ENCODE data around the gene TRIB2. TPM values are rescaled to one million over a fixed set of nuclear protein-coding genes. Genes with fewer than 3 reads are reported as not detected.

TRIB2 gene
- total and polyA plus RNA-seq, 2 of the 13 experiments (the other 11 are each of a cell fraction or from before 2014, with no cell fraction given), result 1.1 to 2.3 TPM

DNA sequence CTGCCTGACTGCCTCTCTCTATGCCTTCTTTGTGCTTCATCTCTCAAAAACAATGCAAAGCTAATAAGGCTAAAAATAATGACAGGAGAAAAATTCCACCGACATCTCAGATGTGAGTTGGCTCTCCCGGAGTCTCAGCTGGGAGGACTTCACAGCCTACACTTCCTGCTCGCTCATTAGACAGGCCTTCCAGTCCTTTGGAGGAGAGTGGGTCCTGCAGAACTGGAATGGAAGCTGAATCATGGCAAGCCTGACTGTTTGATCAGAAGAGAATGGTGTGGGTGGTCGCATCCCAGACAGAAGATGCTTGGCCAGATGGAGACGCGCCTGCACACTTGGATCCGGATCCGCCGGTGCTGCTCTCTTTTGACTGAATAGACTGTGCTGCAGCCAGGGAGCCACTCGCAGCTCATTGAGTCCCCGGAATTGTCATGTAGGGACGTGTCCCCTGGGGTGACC is 49.7 kb downstream of the TRIB2 start (continued):
- TF ChIP-seq ZNF841 (CRISPR knock-in tag; IDR thresholded peaks at IDR 0.05; ENCODE audit: borderline replicate concordance) (no peak), NAIF1 (CRISPR knock-in tag; IDR thresholded peaks at IDR 0.05; ENCODE audit: borderline replicate concordance) (no peak), ZNF552 (CRISPR knock-in tag; IDR thresholded peaks at IDR 0.05; ENCODE audit: borderline replicate concordance) (no peak)

DNA sequence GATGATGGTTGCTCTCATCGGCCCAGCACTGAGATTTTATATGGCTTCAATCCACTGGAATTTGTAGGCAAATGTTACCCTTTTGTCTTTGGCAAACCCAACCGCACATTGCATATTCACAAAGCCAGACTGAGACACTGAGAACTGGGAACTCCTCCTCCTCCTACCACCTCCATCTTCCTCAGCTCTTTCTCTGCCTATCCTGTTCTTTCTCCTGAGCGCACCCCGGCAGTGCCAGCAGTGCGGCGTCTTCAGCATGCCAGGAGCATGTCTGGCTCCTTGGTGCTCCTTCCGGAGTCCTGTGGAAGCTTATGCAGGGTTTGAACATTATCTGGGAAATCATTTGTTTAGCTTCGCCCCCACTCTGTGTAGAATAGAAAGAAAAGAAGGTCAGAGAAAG is 50.8 kb downstream of the TRIB2 start:
- peaks cover 7% of the 10 kb centered on the region; the same call in 1 of the 2 replicates for H3K9me3 ChIP-seq (ENCODE audit: low read length)
- no peaks in the 10 kb centered on the region for H3K36me3 ChIP-seq (replicated peaks in 1 of 2; ENCODE audit: control insufficient read depth in 1 of 2, insufficient read depth in 2 of 2, low read length in 2 of 2)
- no peaks in the 10 kb centered on the region for H4K20me1 ChIP-seq (ENCODE audit: insufficient read depth, low read length)
- H3K27ac ChIP-seq (ENCODE audit: extremely low read length, insufficient read depth, low read length), result no peak overlapping the region
- WGBS (ENCODE audit: low lambda C conversion rate), result 77% methylated on average over 8 of the region's 8 CpGs
- H3K4me2 ChIP-seq (ENCODE audit: low read depth, low read length), result no peak overlapping the region
- ChIA-PET POLR2A (no interaction called here), CTCF (ENCODE audit: low intra/inter-chr PET ratio, low total read pairs) (no interaction called here)
- no peak overlapping the region for H3K4me3 ChIP-seq (replicated peaks in 1 of 3; ENCODE audit: insufficient read depth in 1 of 3, low read depth in 2 of 3, low read length in 3 of 3)
- H3K27me3 ChIP-seq (ENCODE audit: control insufficient read depth in 1 of 2, insufficient read depth in 2 of 2, low read length in 2 of 2), result no peaks in the 10 kb centered on the region
- FAIRE-seq (no peak), ATAC-seq (no peak), DNase-seq (ENCODE audit: low spot score) (no peak)
- in situ Hi-C loops (cut with HindIII; ENCODE audit: extremely low pct_ligation_motif_present, low pct_unique_long_range_greater_than_20kb), result no loop called here
- intact Hi-C loops (cut with micrococcal nuclease; ENCODE audit: unreplicated experiment), result no loop called here
- no peak overlapping the region for H2AFZ ChIP-seq (ENCODE audit: low read length)
- BruUV-seq (replicated peaks), result no TSS peak
- no peaks in the 10 kb centered on the region for H3K79me2 ChIP-seq (ENCODE audit: insufficient read depth, low read length)
- no peak overlapping the region for H3K9ac ChIP-seq (ENCODE audit: insufficient read depth, low read depth, low read length)
- H3K4me1 ChIP-seq (ENCODE audit: insufficient read depth, low read length), result no peaks in the 10 kb centered on the region
- TF ChIP-seq ZBTB20 (CRISPR knock-in tag; IDR thresholded peaks at IDR 0.05; ENCODE audit: borderline replicate concordance, low read depth) (no peak), CHD2 (IDR thresholded peaks at IDR 0.05; ENCODE audit: low read depth, low read length) (no peak), ZNF644 (CRISPR knock-in tag; IDR thresholded peaks at IDR 0.05; ENCODE audit: low read depth) (no peak), ZZZ3 (CRISPR knock-in tag; IDR thresholded peaks at IDR 0.05; ENCODE audit: borderline replicate concordance) (no peak), ZNF891 (CRISPR knock-in tag; IDR thresholded peaks at IDR 0.05) (no peak), TAF15 (IDR thresholded peaks at IDR 0.05; ENCODE audit: low read depth, low read length, poor library complexity, severe bottlenecking) (no peak), CAMTA2 (CRISPR knock-in tag; IDR thresholded peaks at IDR 0.05; ENCODE audit: borderline replicate concordance) (no peak), CENPT (CRISPR knock-in tag; IDR thresholded peaks at IDR 0.05; ENCODE audit: low read depth) (no peak), CCAR2 (optimal IDR thresholded peaks at IDR 0.05; ENCODE audit: low read depth, low read length) (no peak), RNF2 (conservative IDR thresholded peaks at IDR 0.05; ENCODE audit: low read depth) (no peak), KLF16 (CRISPR knock-in tag; IDR thresholded peaks at IDR 0.05) (no peak)
- TF ChIP-seq, protein P1, sequence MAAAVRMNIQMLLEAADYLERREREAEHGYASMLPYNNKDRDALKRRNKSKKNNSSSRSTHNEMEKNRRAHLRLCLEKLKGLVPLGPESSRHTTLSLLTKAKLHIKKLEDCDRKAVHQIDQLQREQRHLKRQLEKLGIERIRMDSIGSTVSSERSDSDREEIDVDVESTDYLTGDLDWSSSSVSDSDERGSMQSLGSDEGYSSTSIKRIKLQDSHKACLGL (CRISPR knock-in tag; IDR thresholded peaks at IDR 0.05), result no peak
- TF ChIP-seq, protein P2, sequence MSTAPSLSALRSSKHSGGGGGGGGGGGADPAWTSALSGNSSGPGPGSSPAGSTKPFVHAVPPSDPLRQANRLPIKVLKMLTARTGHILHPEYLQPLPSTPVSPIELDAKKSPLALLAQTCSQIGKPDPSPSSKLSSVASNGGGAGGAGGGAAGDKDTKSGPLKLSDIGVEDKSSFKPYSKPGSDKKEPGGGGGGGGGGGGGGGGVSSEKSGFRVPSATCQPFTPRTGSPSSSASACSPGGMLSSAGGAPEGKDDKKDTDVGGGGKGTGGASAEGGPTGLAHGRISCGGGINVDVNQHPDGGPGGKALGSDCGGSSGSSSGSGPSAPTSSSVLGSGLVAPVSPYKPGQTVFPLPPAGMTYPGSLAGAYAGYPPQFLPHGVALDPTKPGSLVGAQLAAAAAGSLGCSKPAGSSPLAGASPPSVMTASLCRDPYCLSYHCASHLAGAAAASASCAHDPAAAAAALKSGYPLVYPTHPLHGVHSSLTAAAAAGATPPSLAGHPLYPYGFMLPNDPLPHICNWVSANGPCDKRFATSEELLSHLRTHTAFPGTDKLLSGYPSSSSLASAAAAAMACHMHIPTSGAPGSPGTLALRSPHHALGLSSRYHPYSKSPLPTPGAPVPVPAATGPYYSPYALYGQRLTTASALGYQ (CRISPR knock-in tag; IDR thresholded peaks at IDR 0.05), result no peak
- TF ChIP-seq, protein P3, sequence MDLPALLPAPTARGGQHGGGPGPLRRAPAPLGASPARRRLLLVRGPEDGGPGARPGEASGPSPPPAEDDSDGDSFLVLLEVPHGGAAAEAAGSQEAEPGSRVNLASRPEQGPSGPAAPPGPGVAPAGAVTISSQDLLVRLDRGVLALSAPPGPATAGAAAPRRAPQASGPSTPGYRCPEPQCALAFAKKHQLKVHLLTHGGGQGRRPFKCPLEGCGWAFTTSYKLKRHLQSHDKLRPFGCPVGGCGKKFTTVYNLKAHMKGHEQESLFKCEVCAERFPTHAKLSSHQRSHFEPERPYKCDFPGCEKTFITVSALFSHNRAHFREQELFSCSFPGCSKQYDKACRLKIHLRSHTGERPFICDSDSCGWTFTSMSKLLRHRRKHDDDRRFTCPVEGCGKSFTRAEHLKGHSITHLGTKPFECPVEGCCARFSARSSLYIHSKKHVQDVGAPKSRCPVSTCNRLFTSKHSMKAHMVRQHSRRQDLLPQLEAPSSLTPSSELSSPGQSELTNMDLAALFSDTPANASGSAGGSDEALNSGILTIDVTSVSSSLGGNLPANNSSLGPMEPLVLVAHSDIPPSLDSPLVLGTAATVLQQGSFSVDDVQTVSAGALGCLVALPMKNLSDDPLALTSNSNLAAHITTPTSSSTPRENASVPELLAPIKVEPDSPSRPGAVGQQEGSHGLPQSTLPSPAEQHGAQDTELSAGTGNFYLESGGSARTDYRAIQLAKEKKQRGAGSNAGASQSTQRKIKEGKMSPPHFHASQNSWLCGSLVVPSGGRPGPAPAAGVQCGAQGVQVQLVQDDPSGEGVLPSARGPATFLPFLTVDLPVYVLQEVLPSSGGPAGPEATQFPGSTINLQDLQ (CRISPR knock-in tag; IDR thresholded peaks at IDR 0.05), result no peak
- TF ChIP-seq, protein P4, sequence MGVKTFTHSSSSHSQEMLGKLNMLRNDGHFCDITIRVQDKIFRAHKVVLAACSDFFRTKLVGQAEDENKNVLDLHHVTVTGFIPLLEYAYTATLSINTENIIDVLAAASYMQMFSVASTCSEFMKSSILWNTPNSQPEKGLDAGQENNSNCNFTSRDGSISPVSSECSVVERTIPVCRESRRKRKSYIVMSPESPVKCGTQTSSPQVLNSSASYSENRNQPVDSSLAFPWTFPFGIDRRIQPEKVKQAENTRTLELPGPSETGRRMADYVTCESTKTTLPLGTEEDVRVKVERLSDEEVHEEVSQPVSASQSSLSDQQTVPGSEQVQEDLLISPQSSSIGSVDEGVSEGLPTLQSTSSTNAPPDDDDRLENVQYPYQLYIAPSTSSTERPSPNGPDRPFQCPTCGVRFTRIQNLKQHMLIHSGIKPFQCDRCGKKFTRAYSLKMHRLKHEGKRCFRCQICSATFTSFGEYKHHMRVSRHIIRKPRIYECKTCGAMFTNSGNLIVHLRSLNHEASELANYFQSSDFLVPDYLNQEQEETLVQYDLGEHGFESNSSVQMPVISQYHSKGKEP (CRISPR knock-in tag; IDR thresholded peaks at IDR 0.05), result no peak
